NT2/D1 (cell line): Measurements from ENCODE around the gene FHOD3.

Source experiments
- YY1 ChIP-seq: IDR thresholded peaks from 2 replicates; pipeline ENCODE4 v1.6.1; 2011; ENCODE audit not compliant: insufficient read length, insufficient read depth
- ZNF274 ChIP-seq: IDR thresholded peaks from 2 replicates; pipeline ENCODE4 v1.6.1; 2011; ENCODE audit warnings: mild to moderate bottlenecking, low read depth, low read length

DNA sequence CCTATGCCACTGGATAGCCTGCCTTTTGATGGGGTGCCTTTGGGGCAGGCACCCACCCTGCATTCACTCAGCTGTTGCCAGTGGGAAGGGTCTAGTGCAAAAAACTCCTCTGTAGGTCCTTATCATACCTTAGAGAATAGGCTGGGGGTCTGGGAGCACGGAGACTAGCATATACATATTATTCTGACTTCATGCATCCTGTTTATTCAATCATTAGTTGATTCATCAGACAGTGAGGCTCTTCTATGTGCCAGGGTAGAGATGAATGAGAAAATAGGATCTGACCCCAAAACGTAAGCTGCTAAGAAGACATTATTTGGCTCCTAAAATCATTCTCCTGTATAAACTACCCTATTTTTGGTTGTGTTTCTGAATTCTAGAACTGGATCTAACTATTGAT, 378.0 kb downstream of the FHOD3 start:
- TF ChIP-seq YY1 = no peak
- TF ChIP-seq ZNF274 = no peak
